H1 (cell line): Measurements from ENCODE around the gene MAB21L3. TPM values are rescaled to one million over a fixed set of nuclear protein-coding genes. Genes with fewer than 3 reads are reported as not detected.

Source experiments
- CTCF ChIA-PET: fragments of 300-600 bp; sonication (Branson Sonifier 250); formaldehyde crosslinking; loops from one replicate; lab custom pipeline; 2021; ENCODE audit not compliant: partially characterized antibody; lab: Charles Lee
- POLR2A ChIA-PET: fragments of 300-600 bp; sonication (Branson Sonifier 250); formaldehyde crosslinking; loops from one replicate; lab custom pipeline; 2021; ENCODE audit warnings: inconsistent platforms; ENCODE audit not compliant: partially characterized antibody; lab: Charles Lee
- DNase-seq, 2 experiments: peaks; one replicate each; pipeline versions ENCODE4 v3.0.0 to v3.0.0-alpha.2; 2010 to 2022; ENCODE audit warnings: low spot score in 2 of 2, low read depth in 1 of 2, mixed read lengths in 1 of 2
- FAIRE-seq: peaks from 2 replicates; lab custom pipeline; 2011; peaks lifted over from hg19 to GRCh38; lab: Jason Lieb, UNC
- H2AFZ ChIP-seq: 2 replicates; pipeline ENCODE4 v1.8.1; 2012; ENCODE audit warnings: low read length, inconsistent platforms
- H2AK5ac ChIP-seq: 2 replicates; pipeline ENCODE4 v1.6.1; 2013; ENCODE audit warnings: low read depth, low read length
- H2BK120ac ChIP-seq: replicated peaks from 2 replicates; pipeline ENCODE3; 2013; ENCODE audit warnings: low read depth, low read length, inconsistent platforms
- H2BK12ac ChIP-seq: 2 replicates; pipeline ENCODE4 v1.6.1; 2013; ENCODE audit warnings: low read depth, low read length
- H2BK15ac ChIP-seq: 2 replicates; pipeline ENCODE4 v1.6.1; 2013; ENCODE audit warnings: low read length
- H2BK20ac ChIP-seq: 2 replicates; pipeline ENCODE4 v1.6.1; 2013; ENCODE audit warnings: low read length
- H2BK5ac ChIP-seq: 2 replicates; pipeline ENCODE4 v1.6.1; 2013; ENCODE audit warnings: low read depth, low read length
- H3K14ac ChIP-seq: 2 replicates; pipeline ENCODE4 v1.6.1; 2013; ENCODE audit warnings: inconsistent platforms; ENCODE audit not compliant: insufficient read length
- H3K18ac ChIP-seq: 2 replicates; pipeline ENCODE4 v1.6.1; 2013; ENCODE audit warnings: low read length; ENCODE audit errors: extremely low read depth
- H3K23ac ChIP-seq: 2 replicates; pipeline ENCODE4 v1.6.1; 2013; ENCODE audit warnings: inconsistent platforms; ENCODE audit not compliant: insufficient read length
- H3K23me2 ChIP-seq: 2 replicates; pipeline ENCODE4 v1.6.1; 2013; ENCODE audit warnings: low read depth, low read length
- H3K27ac ChIP-seq: 2 replicates; pipeline ENCODE4 v1.6.1; 2011; ENCODE audit warnings: low read depth, low read length, inconsistent platforms
- H3K27me3 ChIP-seq, 4 experiments: replicated peaks in 1 of 4; 1 replicate in 1 of 4; 2 replicates in 3 of 4; pipeline versions ENCODE4 v1.6.1 to v1.8.1; 2011 to 2013; ENCODE audit warnings: low read length in 3 of 4, mild to moderate bottlenecking in 3 of 4, inconsistent platforms in 2 of 4, mixed read lengths in 2 of 4, moderate library complexity in 1 of 4; ENCODE audit not compliant: control insufficient read depth in 3 of 4, insufficient read depth in 3 of 4; ENCODE audit errors: extremely low read depth in 1 of 4
- H3K36me3 ChIP-seq, 4 experiments: 2 replicates each; pipeline versions ENCODE4 v1.6.1 to v1.8.1; 2011 to 2013; ENCODE audit warnings: mild to moderate bottlenecking in 4 of 4, low read length in 3 of 4, moderate library complexity in 2 of 4, control low read depth in 1 of 4, inconsistent platforms in 1 of 4; ENCODE audit not compliant: insufficient read depth in 4 of 4, control insufficient read depth in 2 of 4
- H3K4ac ChIP-seq: replicated peaks from 2 replicates; pipeline ENCODE3; 2013; ENCODE audit warnings: low read length, low read depth, mixed read lengths, inconsistent platforms; ENCODE audit not compliant: insufficient read length
- H3K4me1 ChIP-seq, 4 experiments: replicated peaks in 1 of 4; 1 replicate in 1 of 4; 2 replicates in 3 of 4; pipeline versions ENCODE4 v1.6.1 to v1.8.1; 2011 to 2013; ENCODE audit warnings: low read length in 3 of 4, inconsistent platforms in 2 of 4, mixed read lengths in 1 of 4; ENCODE audit not compliant: insufficient read depth in 4 of 4, control insufficient read depth in 3 of 4
- H3K4me2 ChIP-seq, 2 experiments: 2 replicates each; pipeline versions ENCODE4 v1.6.1 to v1.8.1; 2011 to 2013; ENCODE audit warnings: low read depth in 2 of 2, low read length in 2 of 2, control low read depth in 1 of 2, inconsistent platforms in 1 of 2, mild to moderate bottlenecking in 1 of 2; ENCODE audit not compliant: insufficient read depth in 1 of 2
- H3K4me3 ChIP-seq, 4 experiments: fragments of 200-600, 300-600 bp in 1 of 4; sonication (generic), shearing (Covaris generic), sonication (Bioruptor Twin) in 1 of 4; 2 replicates each; pipeline versions ENCODE4 v1.5.1 to v1.8.1; 2011 to 2016; ENCODE audit warnings: low read length in 4 of 4, low read depth in 3 of 4, control low read depth in 2 of 4, inconsistent platforms in 2 of 4, mild to moderate bottlenecking in 2 of 4, mixed read lengths in 1 of 4, moderate library complexity in 1 of 4; ENCODE audit not compliant: insufficient read depth in 2 of 4; ENCODE audit errors: extremely low read depth in 1 of 4
- H3K56ac ChIP-seq: replicated peaks from 2 replicates; pipeline ENCODE3; 2013; ENCODE audit warnings: low read depth, mild to moderate bottlenecking, mixed read lengths, low read length, inconsistent platforms; ENCODE audit not compliant: insufficient read length
- H3K79me1 ChIP-seq: 2 replicates; pipeline ENCODE4 v1.6.1; 2013; ENCODE audit warnings: low read depth, low read length, control low read depth
- H3K79me2 ChIP-seq, 2 experiments: 2 replicates each; pipeline versions ENCODE4 v1.6.1 to v1.8.1; 2012 to 2013; ENCODE audit warnings: low read length in 2 of 2, mild to moderate bottlenecking in 2 of 2, inconsistent platforms in 1 of 2; ENCODE audit not compliant: insufficient read depth in 2 of 2, control insufficient read depth in 1 of 2
- H3K9ac ChIP-seq, 4 experiments: replicated peaks in 1 of 4; 1 replicate in 1 of 4; 2 replicates in 3 of 4; pipeline versions ENCODE4 v1.6.1 to v1.8.1; 2011 to 2013; ENCODE audit warnings: low read depth in 3 of 4, low read length in 3 of 4, control low read depth in 2 of 4, mild to moderate bottlenecking in 2 of 4, moderate library complexity in 2 of 4, inconsistent platforms in 1 of 4; ENCODE audit errors: extremely low read depth in 1 of 4
- H3K9me3 ChIP-seq, 2 experiments: 2 replicates each; pipeline versions ENCODE4 v1.6.1 to v1.8.1; 2012 to 2013; ENCODE audit warnings: mild to moderate bottlenecking in 2 of 2, moderate library complexity in 2 of 2, control low read depth in 1 of 2, inconsistent platforms in 1 of 2, low read depth in 1 of 2, low read length in 1 of 2, mixed read lengths in 1 of 2; ENCODE audit not compliant: insufficient read depth in 2 of 2
- H4K20me1 ChIP-seq, 2 experiments: replicated peaks in 1 of 2; 2 replicates each; pipeline versions ENCODE3 to v1.8.1; 2011 to 2013; ENCODE audit warnings: inconsistent platforms in 2 of 2, low read length in 2 of 2, mild to moderate bottlenecking in 1 of 2; ENCODE audit not compliant: insufficient read depth in 2 of 2, control insufficient read depth in 1 of 2
- H4K5ac ChIP-seq: 2 replicates; pipeline ENCODE4 v1.6.1; 2013; ENCODE audit warnings: low read length, low read depth, mixed read lengths, inconsistent platforms; ENCODE audit not compliant: insufficient read length
- H4K8ac ChIP-seq: 2 replicates; pipeline ENCODE4 v1.8.0; 2013; ENCODE audit warnings: mild to moderate bottlenecking, moderate library complexity, low read length, inconsistent platforms; ENCODE audit not compliant: insufficient read depth; ENCODE audit errors: extremely low read depth
- H4K91ac ChIP-seq: replicated peaks from 2 replicates; pipeline ENCODE3; 2013; ENCODE audit warnings: low read length, mixed read lengths, inconsistent platforms; ENCODE audit not compliant: insufficient read length
- GABPA ChIP-seq: IDR thresholded peaks from 2 replicates; pipeline ENCODE4 v1.6.1; 2011; ENCODE audit warnings: mild to moderate bottlenecking, low read length, moderate library complexity, borderline replicate concordance; ENCODE audit not compliant: insufficient read depth
- KDM4A ChIP-seq: IDR thresholded peaks from one replicate; pipeline ENCODE4 v1.7.1; 2012; ENCODE audit warnings: low read depth, mild to moderate bottlenecking, moderate library complexity, low read length, inconsistent platforms; ENCODE audit not compliant: severe bottlenecking
- USF2 ChIP-seq: IDR thresholded peaks from 2 replicates; pipeline ENCODE4 v1.6.1; 2011; ENCODE audit warnings: low read length, improper control_type of control experiment
- WGBS, 2 experiments: shearing (Covaris generic) in 1 of 2; methylation state at CpG; one replicate each; pipeline versions ENCODE4 v1.1.6 to v1.1.7; 2013 to 2015; ENCODE audit warnings: low lambda C conversion rate in 2 of 2, mixed read lengths in 2 of 2, inconsistent platforms in 1 of 2, low coverage in 1 of 2, missing lambda C conversion rate in 1 of 2; ENCODE audit not compliant: insufficient replicate concordance in 2 of 2, insufficient coverage in 1 of 2, insufficient read length in 1 of 2; ENCODE audit errors: extremely low coverage in 1 of 2, missing lambda C conversion rate in 1 of 2; 5-methylcytosine and 5-hydroxymethylcytosine counted together
- polyA plus RNA-seq, 7 experiments: library from polyadenylated mRNA; depleted of rRNA in 3 of 7; stranded (reverse) in 5 of 7; unstranded in 2 of 7; fragments of >200 nt in 5 of 7; fragments of 200-250 nt in 2 of 7; gene quantifications; 1 replicate in 5 of 7; 2 replicates in 1 of 7; 4 replicates in 1 of 7; pipeline versions ENCODE4 v1.2.1 to v1.2.3, GENCODE V29; 2011 to 2013; ENCODE audit warnings: missing spikeins in 2 of 7, mixed read lengths in 2 of 7
- total RNA-seq: library from RNA; stranded (reverse); fragmentation: NEBNext Ultra II Directional; extraction: Animal tissue kit (Norgen Biotek cat#: 25700); gene quantifications from 2 replicates; pipeline ENCODE4 v1.2.1, GENCODE V29; 2021

MAB21L3 gene
- total and polyA plus RNA-seq, 2 of the 8 experiments (the other 6 are each of a cell fraction or from before 2014, with no cell fraction given): not detected

- POLR2A ChIA-PET: no interaction called here
- Histone ChIP-seq H3K23me2 (no peaks in the 10 kb centered on the region), H3K27ac (no peak overlapping the region)
These were observed 374 bp downstream of the MAB21L3 start for GRCh38 chr1:116111524-116112021.

More at GRCh38 chr1:116111524-116112021, 374 bp downstream of the MAB21L3 start:
- H3K4me1 ChIP-seq: no peaks in the 10 kb centered on the region
- H3K36me3 ChIP-seq: no peaks in the 10 kb centered on the region
- no peaks in the 10 kb centered on the region for H4K20me1 ChIP-seq
- H3K4me3 ChIP-seq: no peak overlapping the region
- H4K91ac ChIP-seq: no peak overlapping the region
- no peak overlapping the region for H3K14ac ChIP-seq
- no peaks in the 10 kb centered on the region for H3K79me1 ChIP-seq
- H2AK5ac ChIP-seq: no peak overlapping the region
- no peak overlapping the region for H4K8ac ChIP-seq
- CTCF ChIA-PET: interaction anchor here (0.6 to 1.7 kb wide), 3 partner anchors 15 to 1643 kb away, joined by 3 to 5 read pairs (median 3); no protein-coding TSS in a partner anchor
- no peak overlapping the region for H2AFZ ChIP-seq
- H3K23ac ChIP-seq: no peak overlapping the region
- 87% methylated on average over 11 of the region's 11 CpGs; no CpG with 5 or more reads in 1 of the 2 experiments for WGBS, 2 experiments
- no peak overlapping the region for H3K4ac ChIP-seq
- no peak overlapping the region for H3K56ac ChIP-seq
- no peaks in the 10 kb centered on the region for H3K79me2 ChIP-seq
- no peak overlapping the region for H3K18ac ChIP-seq
- no peak for DNase-seq
- no peak overlapping the region for H2BK20ac ChIP-seq
- no peak overlapping the region for H2BK120ac ChIP-seq
- peaks cover 0 to 1% (median 0%) of the 10 kb centered on the region in 4 experiments; a peak in 1 of 7 replicates for H3K27me3 ChIP-seq
- TF ChIP-seq USF2 (no peak), GABPA (no peak), KDM4A (no peak)
- TF ChIP-seq, all 59 proteins: peak for 0
- Histone ChIP-seq H3K9me3 (no peaks in the 10 kb centered on the region), H2BK12ac (no peak overlapping the region), H2BK15ac (no peak overlapping the region), H3K4me2 (no peak overlapping the region), H4K5ac (no peak overlapping the region), H2BK5ac (no peak overlapping the region), H3K9ac (no peak overlapping the region)
- no peak for FAIRE-seq
